Pulmonary artery endothelial cell (primary cell): ENCODE data around the gene FAM76A. TPM values are rescaled to one million over a fixed set of nuclear protein-coding genes. Genes with fewer than 3 reads are reported as not detected.
"Not testable (repeated sequence)": the region's sequence is repeated elsewhere in the genome, so short reads cannot be mapped to it uniquely, and the experiment has no call there.

Source experiments
- DNase-seq: peaks from one replicate; pipeline ENCODE4 v3.0.0-alpha.2; 2011; ENCODE audit warnings: low read depth, low spot score
- total RNA-seq: library from RNA; depleted of rRNA; stranded (reverse); fragments of >200 nt; gene quantifications from 2 replicates; pipeline ENCODE4 v1.2.3, GENCODE V29; 2014

FAM76A gene
- 12.0 and 14.7 TPM in 2 replicates for total RNA-seq

DNA sequence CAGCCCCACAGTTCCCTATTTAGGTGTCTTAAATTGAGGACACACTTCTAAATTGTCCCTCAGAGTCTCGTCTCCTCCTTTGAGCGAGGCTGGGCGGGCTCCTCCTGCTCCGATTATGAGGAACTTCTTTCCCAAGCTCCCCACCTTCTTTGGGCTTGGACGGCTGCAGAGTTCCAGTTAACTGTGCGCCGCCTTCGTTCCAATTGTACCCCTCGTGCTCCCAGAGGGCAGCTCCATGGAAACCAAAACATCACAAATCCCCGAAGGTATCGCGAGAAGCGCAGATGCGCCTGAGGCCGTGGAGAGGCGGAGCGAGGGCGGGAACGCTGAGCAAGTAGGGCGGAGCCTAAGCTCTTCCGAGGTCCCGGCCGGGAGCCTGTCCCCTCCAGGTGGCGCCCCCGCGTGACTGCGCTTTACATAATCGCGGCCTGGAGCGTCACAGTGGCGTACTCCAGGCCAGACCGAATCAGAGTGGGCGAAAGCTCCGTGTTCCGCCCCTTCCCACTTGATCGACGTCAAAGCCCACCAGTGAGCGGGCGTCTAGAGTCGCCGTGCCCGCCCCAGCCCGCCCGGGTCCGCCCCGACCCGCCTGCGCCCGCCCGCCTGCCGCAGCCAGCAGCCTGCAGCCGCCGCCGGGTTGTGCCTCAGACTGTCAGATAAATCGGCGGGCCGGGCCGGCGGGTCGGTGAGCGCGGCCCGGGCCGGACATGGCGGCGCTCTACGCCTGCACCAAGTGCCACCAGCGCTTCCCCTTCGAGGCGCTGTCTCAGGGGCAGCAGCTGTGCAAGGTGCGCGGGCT is at the start of gene FAM76A:
TSS of gene FAM76A (plus strand) at position 588 of the 799 bp plus-strand sequence. CDS start at position 708, 120 bp downstream.
- peak; percentile 96 for DNase-seq

DNA sequence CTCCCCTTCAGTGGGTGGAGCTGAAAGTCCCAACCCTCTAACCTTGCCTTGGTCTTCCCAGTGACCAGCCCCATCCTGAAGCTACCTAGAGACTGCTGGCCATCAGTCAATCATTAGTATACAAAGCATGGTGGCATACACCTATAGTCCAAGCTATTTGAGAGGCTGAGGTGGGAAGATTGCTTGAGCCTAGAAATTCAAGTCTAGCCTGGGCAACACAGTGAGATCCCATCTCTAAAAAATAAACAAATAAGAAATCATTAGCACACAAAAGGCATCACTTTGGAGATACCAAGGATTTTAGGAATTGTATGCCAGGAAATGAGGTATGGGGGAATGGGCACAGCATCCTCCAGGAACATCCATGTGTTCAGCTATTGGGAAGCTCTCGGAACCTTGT is 49.4 kb upstream of the FAM76A start:
- DNase-seq, result no peak

DNA sequence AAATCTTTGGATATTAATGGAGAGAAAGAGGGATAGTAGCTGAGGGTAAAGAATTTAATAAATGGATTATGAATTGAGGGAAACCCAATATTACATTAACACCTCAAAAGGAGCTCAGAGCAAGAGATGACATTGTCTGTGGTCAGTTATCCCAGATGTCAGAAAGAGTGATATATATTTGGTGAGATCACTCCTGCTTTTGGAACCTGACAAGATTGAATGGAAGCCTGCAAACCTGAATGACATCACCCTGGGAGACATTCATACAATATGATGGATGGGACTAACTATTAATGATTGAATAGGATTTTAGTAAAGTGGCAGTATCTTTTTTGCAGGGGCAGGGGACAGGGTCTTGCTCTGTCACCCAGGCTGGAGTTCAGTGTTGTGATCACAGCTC is 47.0 kb upstream of the FAM76A start:
- no peak for DNase-seq

DNA sequence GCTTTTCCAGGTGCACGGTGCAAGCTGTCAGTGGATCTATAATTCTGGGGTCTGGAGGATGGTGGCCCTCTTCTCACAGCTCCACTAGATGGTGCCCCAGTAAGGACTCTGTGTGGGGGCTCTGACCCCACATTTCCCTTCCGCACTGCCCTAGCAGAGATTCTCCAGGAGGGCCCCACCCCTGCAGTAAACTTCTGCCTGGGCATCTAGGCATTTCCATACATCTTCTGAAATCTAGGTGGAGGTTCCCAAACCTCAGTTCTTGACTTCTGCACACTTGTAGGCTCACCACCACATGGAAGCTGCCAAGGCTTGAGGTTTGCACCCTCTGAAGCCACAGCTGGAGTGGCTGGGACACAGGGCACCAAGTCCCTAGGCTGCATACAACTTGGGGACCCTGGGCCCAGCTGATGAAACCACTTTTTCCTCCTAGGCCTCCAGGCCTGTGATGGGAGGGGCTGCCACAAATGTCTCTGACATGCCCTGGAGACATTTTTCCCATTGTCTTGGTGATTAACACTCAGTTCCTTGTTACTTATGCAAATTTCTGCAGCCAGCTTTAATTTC is 45.5 kb upstream of the FAM76A start:
- not testable (repeated sequence) for DNase-seq

DNA sequence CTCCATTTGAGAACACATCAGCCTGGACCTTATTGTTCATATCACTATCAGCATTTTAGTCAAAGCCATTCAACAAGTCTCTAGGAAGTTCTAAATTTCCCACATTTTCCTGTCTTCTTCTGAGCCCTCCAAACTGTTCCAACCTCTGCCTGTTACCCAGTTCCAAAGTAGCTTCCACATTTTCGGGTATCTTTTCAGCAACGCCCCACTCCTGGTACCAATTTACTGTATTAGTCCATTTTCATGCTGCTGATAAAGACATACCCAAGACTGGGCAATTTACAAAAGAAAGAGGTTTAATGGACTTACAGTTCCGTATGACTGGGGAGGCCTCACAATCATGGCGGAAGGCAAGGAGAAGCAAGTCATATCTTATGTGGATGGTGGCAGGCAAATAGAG is 44.2 kb upstream of the FAM76A start:
- DNase-seq, result not testable (repeated sequence)

DNA sequence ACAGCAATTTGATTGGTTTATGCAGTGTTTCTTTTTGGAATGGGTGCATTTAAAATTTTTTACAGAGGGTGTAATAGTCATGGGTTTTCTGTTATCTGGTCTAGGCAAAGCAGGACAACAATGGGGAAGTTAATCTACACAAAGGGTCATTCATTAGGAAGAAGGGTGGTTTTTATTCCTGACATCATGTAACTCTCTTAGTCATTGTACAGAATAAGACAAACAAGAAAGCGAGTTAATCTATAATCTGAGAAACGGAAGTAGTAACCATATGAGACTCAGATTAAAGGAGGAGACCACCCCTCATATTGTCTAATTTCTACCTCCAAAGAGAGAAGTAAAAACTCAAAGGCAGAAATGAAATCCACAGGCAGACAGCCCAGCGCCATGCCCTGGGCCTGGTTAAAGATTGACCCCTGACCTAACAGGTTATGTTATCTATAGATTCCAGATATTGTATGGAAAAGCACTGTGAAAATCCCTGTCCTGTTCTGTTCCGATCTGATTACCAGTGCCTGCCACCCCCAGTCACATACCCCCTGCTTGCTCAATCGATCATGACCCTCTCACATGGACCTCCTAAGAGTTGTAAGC is 43.3 kb upstream of the FAM76A start:
- no peak for DNase-seq

DNA sequence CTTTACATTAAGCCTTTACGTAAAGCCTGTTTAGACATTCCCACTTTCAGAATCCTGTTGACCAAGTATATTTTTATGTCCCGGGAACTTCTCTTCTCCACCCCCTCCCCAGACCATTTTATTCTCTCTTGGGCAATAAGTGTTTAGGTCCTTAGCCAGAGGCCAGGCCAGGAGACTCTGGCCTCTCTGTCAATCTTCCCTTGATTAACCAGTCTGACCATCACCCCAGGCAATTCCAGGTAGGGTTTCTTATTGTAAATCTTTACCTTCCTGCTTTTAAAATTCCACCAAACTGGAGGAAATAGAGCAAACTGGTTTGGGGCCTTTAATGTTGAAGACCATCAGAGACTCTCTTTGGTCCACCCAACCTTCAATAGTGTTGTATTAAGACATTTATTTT is 41.6 kb upstream of the FAM76A start:
- DNase-seq, result no peak

DNA sequence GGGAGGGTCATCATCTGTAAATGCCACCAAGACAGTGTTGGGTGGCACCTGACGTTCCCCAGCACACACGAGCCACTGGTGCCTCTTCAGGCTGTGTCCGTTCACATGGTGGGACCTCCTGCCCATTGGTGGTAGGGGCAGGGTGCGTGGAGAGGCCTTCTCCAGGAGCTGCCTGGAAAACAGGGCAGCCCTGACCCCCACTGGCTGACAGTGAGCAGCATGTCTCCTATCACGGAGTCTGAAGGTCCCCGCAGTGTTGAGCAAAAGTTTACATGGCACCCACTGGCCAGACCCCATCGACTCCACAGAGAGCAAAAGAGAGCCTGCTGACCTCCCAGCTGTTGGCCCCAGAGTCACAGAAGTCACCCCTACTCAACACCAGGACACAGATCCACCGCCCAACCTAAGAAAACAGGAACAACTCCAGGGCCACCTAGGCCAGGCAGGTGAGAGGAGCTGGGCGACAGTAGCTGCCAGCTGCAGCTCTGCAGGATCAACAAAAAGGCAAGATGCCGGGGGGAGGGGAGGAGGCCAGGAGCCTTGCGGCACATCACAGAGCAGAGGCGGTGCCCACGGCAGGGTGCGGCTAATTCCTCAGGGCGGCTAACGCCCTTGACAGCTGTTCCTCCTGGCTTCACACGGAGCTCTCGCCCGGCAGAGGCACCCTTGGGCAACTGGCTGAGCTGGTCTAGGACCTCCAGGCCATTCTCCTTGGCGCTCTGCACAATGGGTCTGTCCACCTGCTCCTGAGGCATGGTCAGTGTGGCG is 39.4 kb upstream of the FAM76A start:
- DNase-seq, result no peak

DNA sequence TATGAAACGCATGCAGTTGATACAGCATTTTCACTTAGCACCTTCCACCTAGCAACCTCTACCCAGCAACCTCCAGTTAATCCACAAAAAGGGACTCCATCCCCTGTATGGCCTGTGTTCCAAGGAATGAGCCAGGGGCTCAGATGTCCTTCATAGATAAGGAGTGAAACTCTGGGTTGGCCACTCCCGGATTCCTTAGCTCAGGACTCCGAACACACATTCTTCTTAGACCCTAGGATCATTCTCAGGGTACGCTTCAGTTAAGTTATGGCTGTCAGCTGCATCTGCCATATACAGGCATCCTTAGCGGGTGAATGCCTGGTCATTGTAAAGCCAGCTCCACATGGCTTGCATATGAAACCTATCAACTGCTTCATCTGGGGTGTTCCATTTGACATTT is 37.9 kb upstream of the FAM76A start:
- no peak for DNase-seq

DNA sequence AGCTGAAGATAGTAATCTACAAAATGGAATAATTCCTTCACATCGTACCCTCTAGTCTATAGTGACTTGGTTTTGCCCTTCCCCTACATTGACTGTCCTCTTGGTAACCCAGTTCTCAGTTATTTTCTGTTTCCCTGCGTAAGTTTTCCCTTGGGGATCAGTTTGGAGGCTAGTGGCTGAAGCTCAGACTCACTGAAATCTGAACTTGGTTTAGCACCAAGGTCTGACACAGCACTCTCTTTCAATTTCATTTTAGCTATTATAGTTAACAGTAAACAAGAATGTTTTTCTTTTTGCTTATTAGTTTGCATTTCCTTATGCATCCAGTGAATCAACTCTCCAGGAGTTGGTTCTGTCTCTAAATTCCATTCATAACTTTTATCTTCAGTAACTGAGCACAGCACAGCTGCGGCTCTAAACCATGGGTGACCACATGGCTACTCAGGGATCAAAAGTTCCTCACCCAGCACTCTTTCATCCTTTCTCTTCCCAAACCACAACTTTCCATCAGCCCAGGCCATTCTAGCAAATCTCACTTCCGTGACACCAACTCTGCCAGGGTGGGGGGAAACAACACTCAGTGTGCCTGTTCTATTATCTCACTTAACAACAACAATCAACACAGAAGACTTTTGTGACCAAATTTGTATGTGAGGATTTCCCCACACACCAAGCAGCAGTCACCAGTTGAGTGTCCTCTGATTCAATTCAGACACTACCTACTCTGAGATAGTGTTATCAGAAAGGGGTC is 36.2 kb upstream of the FAM76A start:
- no peak for DNase-seq

DNA sequence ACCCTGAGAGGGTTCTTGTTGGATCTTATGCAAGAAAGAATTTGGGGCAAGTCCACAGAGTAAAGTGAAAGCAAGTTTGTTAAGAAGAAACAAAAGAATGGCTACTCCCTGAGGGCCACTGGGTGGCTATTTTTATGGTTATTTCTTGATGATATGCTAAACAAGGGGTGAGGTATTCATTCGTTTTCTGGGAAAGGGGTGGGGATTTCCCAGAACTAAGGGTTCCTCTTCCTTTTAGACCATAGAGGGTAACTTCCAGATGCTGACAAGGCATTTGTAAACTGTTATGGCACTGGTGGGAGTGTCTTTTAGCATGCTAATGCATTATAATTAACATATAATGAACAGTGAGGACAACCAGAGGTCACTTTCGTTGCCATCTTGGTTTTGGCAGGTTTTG is 35.6 kb upstream of the FAM76A start:
- DNase-seq, result no peak

DNA sequence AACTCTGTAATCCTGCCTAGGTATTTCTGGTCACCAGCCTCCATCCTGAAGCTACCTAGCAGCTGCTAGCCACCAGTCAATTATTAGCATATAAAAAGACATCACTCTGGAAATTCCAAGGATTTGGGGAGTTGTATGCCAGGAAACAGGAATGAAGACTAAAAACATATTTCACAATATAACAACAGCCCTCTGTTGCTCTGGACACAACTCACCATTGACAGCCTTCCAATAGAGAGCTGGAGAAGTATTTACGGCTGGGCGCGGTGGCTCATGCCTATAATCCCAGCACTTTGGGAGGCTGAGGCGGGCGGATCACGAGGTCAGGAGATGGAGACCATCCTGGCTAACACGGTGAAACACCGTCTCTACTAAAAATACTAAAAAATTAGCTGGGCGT is 28.9 kb upstream of the FAM76A start:
- not testable (repeated sequence) for DNase-seq

DNA sequence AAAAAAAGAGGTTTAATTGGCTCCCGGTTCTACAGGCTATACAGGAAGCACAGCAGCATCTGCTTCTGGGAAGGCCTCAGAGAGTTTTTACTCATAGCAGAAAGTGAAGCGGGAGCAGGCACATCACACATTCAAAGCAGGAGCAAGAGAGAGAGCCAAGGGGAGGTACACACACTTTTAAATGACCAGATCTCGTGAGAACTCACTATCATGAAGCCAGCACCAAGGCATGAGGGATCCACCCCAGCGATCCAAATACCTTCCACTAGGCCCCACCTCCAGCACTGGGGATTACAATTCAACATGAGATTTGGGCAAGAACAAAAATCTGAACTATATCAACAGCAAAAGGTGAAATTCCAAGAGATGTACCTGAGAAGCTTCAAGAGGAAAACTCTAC is 20.8 kb upstream of the FAM76A start:
- DNase-seq, result no peak

DNA sequence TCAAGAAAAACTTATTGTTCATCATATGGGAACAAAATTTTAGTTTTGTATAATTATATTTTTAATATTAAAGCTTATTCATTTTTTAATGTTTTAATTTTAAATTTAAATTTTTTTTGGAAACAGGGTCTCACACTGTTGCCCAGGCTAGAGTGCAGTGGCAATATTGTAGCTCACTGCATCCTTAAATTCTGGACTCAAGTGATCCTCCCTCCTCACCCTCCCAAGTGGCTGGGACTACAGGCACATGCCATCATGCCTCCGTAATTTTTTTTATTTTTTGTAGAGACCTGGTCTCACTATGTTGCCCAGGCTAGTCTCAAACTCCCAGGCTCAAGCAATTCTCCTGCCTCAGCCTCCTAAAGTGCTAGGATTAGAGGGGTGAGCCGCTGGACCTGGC is 20.2 kb upstream of the FAM76A start:
- no peak for DNase-seq

DNA sequence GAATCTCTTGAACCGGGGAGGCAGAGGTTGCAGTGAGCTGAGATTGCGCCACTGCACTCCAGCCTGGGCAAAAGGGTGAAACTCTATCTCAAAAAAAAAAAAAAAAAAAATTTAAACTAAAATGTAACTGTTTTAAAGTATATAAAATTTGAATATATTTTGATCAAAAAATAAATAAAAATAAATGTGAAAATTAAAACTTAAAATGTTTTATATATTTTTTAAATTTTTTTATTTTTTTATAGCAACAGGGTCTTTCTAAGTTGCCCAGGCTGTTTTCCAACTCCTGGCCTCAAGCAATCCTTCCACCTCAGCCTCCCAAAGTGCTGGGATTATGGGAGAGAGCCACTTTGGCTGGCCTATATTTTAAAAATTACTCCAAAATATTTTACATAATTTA is 15.2 kb upstream of the FAM76A start:
- no peak for DNase-seq

DNA sequence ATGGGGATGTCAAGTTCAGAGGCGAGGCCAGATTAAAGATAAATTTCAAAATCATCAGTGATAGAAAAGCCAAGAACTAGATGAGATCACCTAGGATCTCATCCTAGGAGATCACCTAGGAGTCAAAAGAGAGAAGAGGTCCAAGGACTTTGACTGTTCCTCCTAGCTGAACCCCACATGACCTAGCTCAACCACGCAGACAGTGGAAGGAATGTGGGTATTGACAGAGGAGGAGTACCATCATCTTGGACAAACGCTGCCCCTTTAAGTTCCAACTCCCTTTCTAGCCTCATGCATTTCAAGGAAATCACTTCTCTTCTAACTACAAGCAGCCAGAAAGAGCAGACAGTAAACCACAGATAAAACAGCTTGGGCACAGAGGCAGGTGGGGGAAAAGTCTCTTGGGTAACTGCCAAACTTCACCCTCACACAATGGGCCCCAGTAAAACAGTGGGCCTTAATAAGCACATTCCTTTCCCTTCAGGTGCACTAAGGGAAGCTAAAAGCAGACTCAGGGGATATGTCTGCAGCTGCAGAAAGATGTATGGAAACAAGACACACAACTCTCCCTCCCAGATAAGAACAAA is 12.5 kb upstream of the FAM76A start:
- DNase-seq, result no peak

DNA sequence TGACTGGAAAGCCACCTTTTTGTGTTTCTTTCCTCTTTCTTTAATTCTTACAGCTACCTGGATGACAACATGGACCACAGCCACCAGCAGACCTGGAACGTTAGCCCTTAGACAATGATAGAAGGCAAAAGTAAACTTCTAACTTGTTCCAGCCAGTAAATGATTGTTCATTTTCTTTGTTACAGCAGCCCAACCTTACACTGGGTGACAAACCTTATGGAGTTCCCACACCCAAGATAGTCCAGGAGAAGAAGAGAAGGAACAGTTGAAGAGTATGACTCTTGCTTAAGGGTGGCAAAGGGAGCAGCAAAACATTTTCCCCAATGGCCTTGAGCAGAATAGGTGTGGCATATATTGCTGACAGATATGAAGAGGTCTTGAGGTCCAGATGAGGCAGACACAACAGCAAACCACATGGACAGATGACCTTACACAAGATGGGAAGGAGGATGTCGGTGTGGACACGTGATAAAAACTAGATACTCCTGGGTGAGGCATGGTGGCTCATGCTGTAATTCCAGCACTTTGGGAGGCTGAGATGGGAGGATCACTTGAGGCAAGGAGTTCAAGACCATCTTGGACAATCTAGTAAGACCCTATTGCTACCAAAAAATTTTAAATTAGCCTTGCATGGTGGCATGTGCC is 11.8 kb upstream of the FAM76A start:
- DNase-seq, result no peak

DNA sequence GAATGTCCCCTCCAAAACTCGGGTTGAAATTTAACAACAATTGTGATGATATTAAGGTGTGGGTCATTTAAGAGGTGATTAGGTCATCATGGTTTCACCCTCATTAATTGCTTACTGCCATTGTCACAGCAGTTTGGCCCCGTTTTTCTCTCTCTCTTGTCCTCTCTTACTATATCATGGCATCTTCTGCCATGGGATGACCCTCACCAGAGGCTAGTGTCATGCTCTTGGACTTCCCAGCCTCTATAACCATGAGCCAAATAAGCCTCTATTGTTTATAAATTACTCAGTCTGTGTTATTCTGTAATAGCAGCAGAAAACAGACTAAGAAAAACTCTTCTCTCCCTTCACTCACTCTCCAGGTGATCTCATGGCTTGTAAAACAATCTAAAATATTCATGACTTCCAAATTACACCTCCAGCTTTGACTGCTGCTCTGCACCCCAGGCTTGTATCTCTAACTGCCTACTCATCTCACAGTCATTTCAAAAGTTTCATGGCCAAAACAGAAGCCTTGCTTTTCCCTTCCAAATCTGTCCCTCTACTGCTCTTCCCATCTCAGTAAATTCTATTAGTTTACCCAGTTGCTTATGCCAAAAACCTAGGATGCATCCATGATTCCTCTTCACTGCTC is 9.4 kb upstream of the FAM76A start:
- no peak for DNase-seq

DNA sequence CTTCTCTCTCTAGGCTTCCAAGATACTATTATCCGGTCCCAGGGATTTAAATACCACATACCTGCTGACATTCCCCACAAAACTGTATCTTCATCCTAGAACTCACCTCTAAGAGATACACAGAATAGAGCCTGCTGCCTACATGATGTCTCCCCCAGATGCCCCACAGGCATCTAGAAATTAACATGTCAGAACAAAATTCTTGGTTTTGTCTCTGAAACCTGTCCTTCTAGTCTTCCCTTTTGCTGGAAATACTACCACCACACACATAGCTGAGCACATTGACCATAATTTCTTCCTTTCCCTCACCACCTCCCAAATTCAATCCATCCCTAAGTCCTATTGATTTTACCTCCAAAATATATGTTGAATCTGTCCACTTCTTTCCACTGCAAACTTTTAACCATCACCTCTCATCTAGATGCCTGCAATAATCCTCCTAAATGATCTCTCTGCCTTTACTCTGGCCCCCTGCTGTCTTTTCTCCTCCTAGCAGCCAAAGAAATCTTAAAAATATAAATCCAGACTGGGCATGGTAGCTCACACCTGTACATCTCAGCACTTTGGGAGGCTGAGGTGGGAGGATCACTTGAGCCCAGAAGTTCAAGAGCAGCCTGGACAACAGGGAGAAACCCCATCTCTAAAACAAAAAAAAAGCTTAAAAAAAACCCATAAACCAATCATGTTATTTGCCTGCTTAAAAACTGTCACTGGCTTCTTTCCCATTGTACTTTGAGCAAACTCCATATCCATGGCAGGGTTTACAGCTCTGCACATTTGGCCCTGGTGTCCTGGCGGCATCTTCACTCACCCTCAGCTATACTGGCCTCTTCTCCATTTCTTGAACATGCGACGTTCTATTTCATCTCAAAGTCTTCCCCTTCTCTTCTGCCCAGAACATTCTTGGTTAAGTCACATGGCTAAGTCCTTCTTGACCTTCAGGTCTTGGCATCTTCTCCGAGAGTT is 6.2 kb upstream of the FAM76A start:
- DNase-seq, result no peak
